SJSA1 (cell line): ENCODE measurements around the gene UGP2. TPM values are rescaled to one million over a fixed set of nuclear protein-coding genes. Genes with fewer than 3 reads are reported as not detected.

Source experiments
- DNase-seq, 2 experiments: peaks; one replicate each; pipeline ENCODE4 v3.0.0-alpha.2; 2015 to 2020; ENCODE audit warnings: low spot score in 2 of 2, low read depth in 1 of 2
- H3K27ac ChIP-seq: fragments of 250-450 bp; sonication (Bioruptor Pico); 2 replicates; pipeline ENCODE4 v1.5.1; 2020; ENCODE audit warnings: mild to moderate bottlenecking, moderate library complexity
- H3K27me3 ChIP-seq: fragments of 250-450 bp; sonication (Bioruptor Pico); replicated peaks from 2 replicates; pipeline ENCODE4 v1.5.1; 2020; ENCODE audit warnings: mild to moderate bottlenecking, moderate library complexity
- H3K36me3 ChIP-seq: fragments of 250-450 bp; sonication (Bioruptor Pico); 2 replicates; pipeline ENCODE4 v1.5.1; 2020; ENCODE audit warnings: mild to moderate bottlenecking
- H3K4me1 ChIP-seq: fragments of 250-450 bp; sonication (Bioruptor Pico); replicated peaks from 2 replicates; pipeline ENCODE4 v1.6.1; 2021; ENCODE audit warnings: mild to moderate bottlenecking
- H3K4me3 ChIP-seq: fragments of 250-450 bp; sonication (Bioruptor Pico); 2 replicates; pipeline ENCODE4 v1.5.1; 2020; ENCODE audit warnings: mild to moderate bottlenecking
- H3K9me3 ChIP-seq: fragments of 250-450 bp; sonication (Bioruptor Pico); replicated peaks from 2 replicates; pipeline ENCODE4 v1.5.1; 2020; ENCODE audit warnings: mild to moderate bottlenecking
- total RNA-seq: library from RNA; depleted of rRNA; stranded (reverse); fragments of >200 nt; shearing (Covaris generic); gene quantifications from 2 replicates; pipeline ENCODE4 v1.2.3, GENCODE V29; 2014

UGP2 gene
- total RNA-seq, 1 experiment from 2014 or later: 287 TPM

DNA sequence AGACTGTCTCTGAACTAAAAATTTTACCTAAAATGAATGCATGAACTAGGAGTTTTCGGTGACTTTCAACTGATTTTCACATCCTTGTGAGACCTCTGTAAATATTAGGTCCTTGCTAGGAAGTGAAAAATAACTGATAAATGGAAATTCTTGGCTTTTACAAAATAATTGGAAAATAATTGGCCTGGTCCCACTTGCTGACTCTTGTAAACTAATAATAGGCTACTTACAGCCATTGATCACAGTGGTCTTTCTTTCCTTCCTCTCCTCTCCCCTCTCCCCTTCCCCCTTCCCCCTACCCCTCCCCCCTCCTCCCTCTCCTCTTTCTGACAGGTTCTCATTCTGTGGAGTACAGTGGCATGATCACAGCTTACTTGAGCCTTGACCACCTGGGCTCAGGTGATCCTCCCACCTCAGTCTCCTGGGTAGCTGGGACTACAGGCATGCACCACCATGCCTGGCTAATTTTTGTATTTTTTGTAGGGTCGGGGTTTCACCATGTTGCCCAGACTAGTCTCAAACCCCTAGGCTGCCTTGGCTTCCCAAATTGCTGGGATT lies 38.3 kb downstream of the UGP2 start:
- H3K9me3 ChIP-seq: no peaks in the 10 kb centered on the region
- H3K36me3 ChIP-seq: peaks cover 76% of the 10 kb centered on the region
- no peak overlapping the region for H3K27ac ChIP-seq
- H3K27me3 ChIP-seq: no peaks in the 10 kb centered on the region
- no peak for DNase-seq
- no peaks in the 10 kb centered on the region for H3K4me1 ChIP-seq
- H3K4me3 ChIP-seq: no peak overlapping the region

DNA sequence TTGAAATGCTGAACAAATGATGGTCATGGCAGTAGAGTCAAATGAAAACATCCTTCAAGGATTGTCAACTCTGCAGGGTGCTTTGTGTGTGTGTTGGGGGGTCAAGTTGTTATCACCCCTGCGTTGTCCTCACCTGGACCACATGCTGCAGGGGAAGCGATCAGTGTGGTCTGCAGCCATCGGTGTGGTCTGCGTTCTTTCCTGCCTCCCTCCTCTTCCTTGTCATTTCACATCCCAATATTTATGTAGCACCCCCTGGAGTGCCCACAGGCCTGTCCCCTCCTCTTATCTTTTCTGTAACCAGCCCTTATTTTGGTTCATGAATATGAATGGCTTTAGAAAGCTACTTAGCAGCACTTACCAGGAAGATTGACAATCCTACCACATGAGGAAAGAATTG lies 38.9 kb downstream of the UGP2 start:
- Histone ChIP-seq H3K36me3 (peaks cover 77% of the 10 kb centered on the region), H3K27ac (no peak overlapping the region), H3K4me1 (no peaks in the 10 kb centered on the region), H3K4me3 (no peak overlapping the region), H3K27me3 (no peaks in the 10 kb centered on the region), H3K9me3 (no peaks in the 10 kb centered on the region)
- no peak for DNase-seq

DNA sequence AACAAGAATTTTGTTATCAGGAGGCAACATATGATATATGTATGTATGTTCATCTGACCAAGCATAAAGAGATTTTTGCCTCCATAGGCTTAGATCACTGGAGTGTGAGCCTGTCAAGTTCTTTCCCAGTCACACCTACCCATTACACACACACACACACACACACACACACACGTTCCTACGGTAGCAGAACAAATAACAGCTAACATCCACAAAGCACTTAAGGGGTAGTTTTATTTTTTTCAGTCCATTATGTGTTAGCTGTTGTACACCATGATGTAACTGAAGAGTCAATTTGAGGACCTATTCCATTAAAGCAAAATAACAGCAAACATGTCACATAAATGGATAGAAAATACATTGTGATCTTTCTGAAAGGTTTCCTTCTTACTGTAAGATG lies 39.5 kb downstream of the UGP2 start:
- no peaks in the 10 kb centered on the region for H3K9me3 ChIP-seq
- H3K4me1 ChIP-seq: no peaks in the 10 kb centered on the region
- H3K36me3 ChIP-seq: peaks cover 77% of the 10 kb centered on the region
- DNase-seq: no peak
- no peak overlapping the region for H3K4me3 ChIP-seq
- H3K27ac ChIP-seq: no peak overlapping the region
- H3K27me3 ChIP-seq: no peaks in the 10 kb centered on the region

DNA sequence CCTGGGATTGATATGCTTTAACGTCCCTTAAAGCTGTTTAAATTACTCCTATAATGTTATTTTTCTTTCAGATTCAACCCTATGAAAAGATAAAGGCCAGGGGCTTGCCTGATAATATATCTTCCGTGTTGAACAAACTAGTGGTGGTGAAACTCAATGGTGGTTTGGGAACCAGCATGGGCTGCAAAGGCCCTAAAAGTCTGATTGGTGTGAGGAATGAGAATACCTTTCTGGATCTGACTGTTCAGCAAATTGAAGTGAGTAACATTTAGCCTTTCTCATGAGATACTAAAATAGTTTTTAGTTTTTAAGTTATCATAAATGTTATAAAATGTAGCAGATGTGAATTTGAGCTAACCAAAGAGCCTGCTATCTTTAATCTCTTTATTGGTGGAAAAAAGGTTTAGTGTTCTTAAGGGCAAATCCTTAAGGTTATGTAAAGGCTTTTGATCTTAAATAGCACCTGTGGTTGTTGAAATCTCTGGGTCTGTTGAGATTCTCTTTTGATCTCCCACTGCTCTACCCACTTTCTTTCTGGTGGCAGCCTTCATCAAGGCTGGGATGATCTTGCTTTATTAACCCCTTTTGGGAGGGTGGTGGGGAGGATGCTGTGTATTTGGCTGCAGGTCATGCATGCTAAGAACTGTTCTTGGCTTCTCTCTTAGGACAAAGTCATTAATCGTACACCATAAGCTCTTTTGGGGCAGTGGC lies 40.9 kb downstream of the UGP2 start:
- Histone ChIP-seq H3K36me3 (peaks cover 76% of the 10 kb centered on the region), H3K4me1 (no peaks in the 10 kb centered on the region), H3K4me3 (no peak overlapping the region), H3K9me3 (no peaks in the 10 kb centered on the region), H3K27me3 (no peaks in the 10 kb centered on the region), H3K27ac (no peak overlapping the region)
- no peak for DNase-seq

DNA sequence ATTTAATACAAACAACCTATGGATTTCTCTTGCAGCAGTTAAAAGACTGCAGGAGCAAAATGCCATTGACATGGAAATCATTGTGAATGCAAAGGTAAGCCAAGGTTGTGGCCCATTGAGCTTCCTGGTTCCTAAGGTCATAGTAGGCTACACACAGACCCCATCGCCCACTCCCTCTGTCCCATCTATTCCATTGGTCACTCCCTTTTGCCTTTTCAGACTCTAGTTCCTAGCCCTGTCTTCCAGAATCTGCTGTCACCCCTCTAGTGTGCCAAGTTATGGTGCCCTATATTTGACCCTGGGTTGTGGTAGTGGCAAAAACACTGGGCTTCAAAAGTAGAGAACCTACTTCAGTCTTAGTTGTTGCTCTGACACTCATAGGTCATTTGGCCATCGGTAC lies 44.7 kb downstream of the UGP2 start:
- Histone ChIP-seq H3K4me3 (no peak overlapping the region), H3K36me3 (peaks cover 94% of the 10 kb centered on the region), H3K27me3 (no peaks in the 10 kb centered on the region)

DNA sequence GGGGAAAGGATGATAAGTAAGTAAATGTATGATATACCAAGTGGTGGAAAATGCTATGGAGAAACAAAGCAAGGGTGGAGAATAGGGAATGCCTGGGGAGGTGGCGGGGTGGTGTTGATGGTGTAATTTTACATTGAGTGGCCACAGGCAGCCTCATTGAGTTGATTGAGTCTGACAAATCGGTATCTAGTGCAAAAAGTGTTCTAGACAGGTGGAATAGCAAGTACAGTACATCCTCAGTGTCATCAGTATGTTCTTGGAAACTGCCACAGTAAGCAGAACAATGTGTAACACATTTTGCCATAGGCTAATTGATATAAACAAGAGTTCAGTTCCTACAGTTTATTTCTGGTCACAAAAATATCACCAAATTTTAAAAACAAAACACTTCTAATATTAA lies 46.4 kb downstream of the UGP2 start:
- H3K4me1 ChIP-seq: no peaks in the 10 kb centered on the region
- no peak overlapping the region for H3K4me3 ChIP-seq
- no peak for DNase-seq
- H3K27ac ChIP-seq: no peak overlapping the region
- no peaks in the 10 kb centered on the region for H3K9me3 ChIP-seq
- H3K27me3 ChIP-seq: no peaks in the 10 kb centered on the region
- H3K36me3 ChIP-seq: peaks cover 96% of the 10 kb centered on the region

More for the DNA sequence above, 44.7 kb downstream of the UGP2 start:
- no peaks in the 10 kb centered on the region for H3K9me3 ChIP-seq
- no peaks in the 10 kb centered on the region for H3K4me1 ChIP-seq
- no peak overlapping the region for H3K27ac ChIP-seq
- DNase-seq: no peak

DNA sequence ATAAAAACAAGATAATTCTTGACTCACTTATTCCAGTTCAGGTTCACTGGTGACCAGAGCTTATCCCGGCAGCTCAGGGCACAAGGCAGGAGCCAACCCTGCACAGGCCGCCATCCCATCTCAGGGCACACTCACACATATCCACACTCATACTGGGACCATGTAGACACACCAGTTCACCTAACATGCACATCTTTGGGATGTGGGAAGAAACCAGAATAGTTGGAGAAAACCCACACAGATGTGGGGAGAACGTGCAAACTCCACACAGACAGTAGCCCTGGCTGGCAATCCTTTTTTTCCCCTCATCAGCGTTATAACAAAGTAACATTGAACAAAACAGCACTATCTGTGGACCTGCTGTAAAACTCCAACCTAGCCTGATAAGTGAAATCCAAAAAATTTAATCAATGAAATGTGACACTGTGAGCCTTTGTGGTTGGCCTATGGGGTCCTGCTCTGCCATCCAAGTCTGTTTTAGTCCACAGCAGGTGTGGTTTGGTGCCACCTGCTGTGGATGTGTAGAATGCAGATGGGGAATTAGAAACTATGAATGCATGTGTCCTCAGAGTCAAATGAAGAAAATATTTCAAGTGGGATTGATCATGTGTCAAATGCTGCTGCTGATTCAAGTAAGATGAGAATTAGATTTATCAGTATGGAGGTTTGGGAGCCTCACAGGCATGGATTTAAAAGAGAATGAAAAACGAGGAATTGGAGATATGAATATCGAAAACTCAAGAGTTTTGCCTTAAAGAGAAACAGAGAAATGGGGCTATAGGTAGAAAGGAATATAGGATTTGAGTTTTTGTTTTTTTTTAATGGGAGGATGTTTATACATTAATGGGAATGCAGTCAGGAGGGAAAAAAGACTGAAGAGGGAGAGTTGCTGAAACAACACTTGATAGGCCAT lies 47.0 kb downstream of the UGP2 start:
- H3K36me3 ChIP-seq: peaks cover 96% of the 10 kb centered on the region
- DNase-seq: peak in 1 of 2 experiments; percentile 42
- H3K27me3 ChIP-seq: no peaks in the 10 kb centered on the region

DNA sequence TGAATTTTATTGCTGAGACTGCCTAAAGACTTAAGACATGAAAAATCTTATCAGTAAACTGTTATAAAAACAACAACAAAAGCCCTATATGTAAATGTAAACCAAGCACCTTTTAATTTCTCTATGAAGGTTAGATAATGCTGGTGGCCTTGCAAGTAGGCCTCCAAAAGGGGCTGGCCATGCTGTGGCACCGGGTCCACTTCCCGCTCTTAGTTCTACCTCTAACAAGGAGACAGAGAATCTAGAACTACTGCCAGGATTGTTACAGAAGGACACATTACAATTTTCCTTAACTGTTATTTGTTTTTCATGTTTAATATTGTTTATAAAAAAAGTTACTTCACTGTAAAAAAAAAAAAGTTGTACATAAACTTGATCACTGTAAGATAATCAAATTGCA lies 49.0 kb downstream of the UGP2 start:
- no peaks in the 10 kb centered on the region for H3K27me3 ChIP-seq
- H3K9me3 ChIP-seq: no peaks in the 10 kb centered on the region
- no peak for DNase-seq
- H3K4me3 ChIP-seq: no peak overlapping the region
- H3K4me1 ChIP-seq: no peaks in the 10 kb centered on the region
- peaks cover 94% of the 10 kb centered on the region for H3K36me3 ChIP-seq
- no peak overlapping the region for H3K27ac ChIP-seq

More for the DNA sequence above, 47.0 kb downstream of the UGP2 start:
- H3K9me3 ChIP-seq: no peaks in the 10 kb centered on the region
- no peak overlapping the region for H3K27ac ChIP-seq
- no peaks in the 10 kb centered on the region for H3K4me1 ChIP-seq
- no peak overlapping the region for H3K4me3 ChIP-seq

DNA sequence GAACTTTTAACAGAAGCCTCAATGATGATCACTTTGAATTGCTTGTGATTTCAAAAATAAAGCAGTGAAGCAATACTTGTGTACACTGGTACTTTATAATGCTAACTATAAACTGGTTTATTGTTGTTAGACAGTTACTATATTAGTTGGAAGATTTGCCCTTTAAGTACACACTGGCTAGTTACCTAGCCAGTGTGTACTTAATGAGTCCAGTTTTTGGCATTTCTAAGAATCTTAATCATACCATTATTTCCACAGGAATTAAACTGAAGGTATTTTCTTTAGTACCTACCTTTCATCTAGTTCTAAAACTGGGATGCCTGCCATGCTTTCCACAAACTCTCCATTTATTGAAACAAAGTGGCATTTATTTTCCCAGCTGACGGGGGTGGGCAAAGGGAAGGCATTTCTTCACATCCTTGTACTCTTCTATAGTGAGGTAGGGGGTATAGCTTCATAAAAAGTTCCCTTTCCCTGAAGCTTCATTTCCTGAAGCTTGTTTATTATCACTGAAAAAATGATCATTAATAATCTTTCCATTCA lies 49.9 kb downstream of the UGP2 start:
- H3K4me1 ChIP-seq: no peaks in the 10 kb centered on the region
- DNase-seq: no peak
- peaks cover 94% of the 10 kb centered on the region for H3K36me3 ChIP-seq
- no peaks in the 10 kb centered on the region for H3K9me3 ChIP-seq
- no peak overlapping the region for H3K4me3 ChIP-seq
- no peaks in the 10 kb centered on the region for H3K27me3 ChIP-seq
- no peak overlapping the region for H3K27ac ChIP-seq

DNA sequence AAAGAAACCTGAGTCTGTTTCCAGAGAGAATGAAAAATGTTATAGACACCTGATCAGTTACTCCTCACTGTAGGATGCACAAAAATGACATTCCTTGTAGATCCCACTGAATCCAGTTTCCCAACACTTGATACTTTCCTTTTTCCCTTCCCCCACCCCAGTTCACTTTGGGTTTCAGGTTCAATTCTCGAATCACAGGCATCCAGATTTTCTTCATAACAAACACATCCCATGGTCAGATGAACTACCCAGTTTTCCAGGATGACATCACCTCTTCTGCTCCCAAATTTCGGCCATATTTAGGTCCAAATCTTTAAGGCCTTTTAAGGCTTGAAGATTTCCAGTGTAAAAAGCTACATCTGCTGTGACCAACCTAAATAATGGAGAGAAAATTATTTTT lies 51.5 kb downstream of the UGP2 start:
- no peak overlapping the region for H3K27ac ChIP-seq
- H3K27me3 ChIP-seq: no peaks in the 10 kb centered on the region
- no peak for DNase-seq
- no peaks in the 10 kb centered on the region for H3K9me3 ChIP-seq
- peaks cover 87% of the 10 kb centered on the region for H3K36me3 ChIP-seq
- H3K4me3 ChIP-seq: no peak overlapping the region
- H3K4me1 ChIP-seq: no peaks in the 10 kb centered on the region

DNA sequence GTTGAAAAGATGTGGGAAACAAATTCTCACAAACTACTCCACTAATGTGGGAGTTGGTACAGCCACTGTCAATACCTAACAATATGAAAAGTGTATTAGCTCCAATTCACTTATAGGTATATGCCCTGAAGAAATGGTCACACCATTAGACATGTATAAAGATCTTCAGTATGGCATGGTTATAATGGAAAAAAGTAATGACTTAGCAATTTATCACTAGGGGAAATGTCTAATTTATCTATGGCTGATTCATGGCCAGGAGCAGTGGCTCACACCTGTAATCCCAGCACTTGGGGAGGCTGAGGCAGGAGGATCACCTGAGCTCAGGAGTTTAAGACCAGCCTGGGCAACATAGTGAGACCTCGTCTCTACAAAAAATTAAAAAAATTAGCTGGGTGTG lies 52.5 kb downstream of the UGP2 start:
- no peaks in the 10 kb centered on the region for H3K4me1 ChIP-seq
- H3K27ac ChIP-seq: no peak overlapping the region
- no peak for DNase-seq
- H3K36me3 ChIP-seq: peaks cover 84% of the 10 kb centered on the region
- no peak overlapping the region for H3K4me3 ChIP-seq
- H3K27me3 ChIP-seq: no peaks in the 10 kb centered on the region
- H3K9me3 ChIP-seq: no peaks in the 10 kb centered on the region

DNA sequence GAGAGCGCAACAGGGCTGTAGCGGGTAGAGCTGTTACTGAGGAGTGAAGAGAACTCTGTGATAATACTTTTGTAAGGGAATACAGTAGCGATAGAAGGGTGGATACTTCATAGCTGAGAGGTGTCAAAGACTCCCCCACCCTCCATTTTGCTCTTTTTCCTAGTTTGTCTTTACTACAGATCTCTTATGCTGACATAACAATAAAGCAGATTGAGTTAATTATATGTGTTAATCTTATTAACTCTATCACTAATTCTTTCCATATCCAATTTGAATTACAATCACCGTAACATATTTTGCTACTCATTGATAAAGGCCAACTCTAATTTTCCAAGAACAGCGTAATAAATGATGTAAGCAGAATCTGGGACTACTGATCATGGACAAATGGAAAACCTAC lies 57.1 kb downstream of the UGP2 start:
- Histone ChIP-seq H3K9me3 (peaks cover 17% of the 10 kb centered on the region), H3K27ac (no peak overlapping the region), H3K36me3 (peaks cover 68% of the 10 kb centered on the region), H3K4me3 (no peak overlapping the region), H3K4me1 (no peaks in the 10 kb centered on the region), H3K27me3 (no peaks in the 10 kb centered on the region)
- no peak for DNase-seq

DNA sequence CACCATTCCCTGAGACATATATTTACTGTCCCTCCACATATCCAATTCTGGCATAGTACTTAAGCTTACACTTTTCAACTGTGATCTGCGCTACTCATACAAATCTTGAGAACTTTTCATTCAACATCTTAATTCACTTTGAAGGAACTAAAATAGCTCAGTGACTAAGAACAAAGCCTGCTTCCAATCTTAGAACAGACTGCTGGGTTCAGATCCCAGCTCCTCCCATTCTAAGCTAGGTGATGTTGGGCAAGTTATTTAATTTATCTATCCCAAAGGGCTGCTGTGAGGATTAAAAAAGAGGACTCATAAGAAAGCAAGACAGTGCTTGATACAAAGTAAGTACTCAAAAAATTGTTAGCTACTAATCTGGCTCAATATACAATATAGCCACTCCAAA lies 57.9 kb downstream of the UGP2 start:
- Histone ChIP-seq H3K27me3 (no peaks in the 10 kb centered on the region), H3K4me1 (no peaks in the 10 kb centered on the region), H3K36me3 (peaks cover 65% of the 10 kb centered on the region), H3K27ac (no peak overlapping the region), H3K4me3 (no peak overlapping the region), H3K9me3 (peaks cover 17% of the 10 kb centered on the region)
- no peak for DNase-seq

DNA sequence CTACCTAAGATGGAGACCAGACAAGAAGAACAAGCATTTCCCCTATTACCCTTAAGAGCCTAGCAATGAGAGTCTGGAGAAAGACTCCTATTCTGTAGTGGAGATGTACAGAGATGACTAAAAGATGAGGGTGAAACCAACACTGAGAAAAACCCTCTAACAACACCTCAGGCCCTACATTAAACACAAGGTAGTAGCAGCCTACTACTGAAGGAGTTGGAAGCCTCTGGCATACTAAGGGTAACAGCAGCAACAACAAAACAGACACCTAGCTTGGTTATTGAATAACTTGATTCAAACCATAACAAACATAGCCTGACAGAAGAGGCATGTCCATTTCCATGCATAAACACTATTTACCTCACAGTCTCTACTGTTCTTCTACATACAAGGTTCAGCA lies 60.5 kb downstream of the UGP2 start:
- H3K27ac ChIP-seq: no peak overlapping the region
- no peaks in the 10 kb centered on the region for H3K27me3 ChIP-seq
- H3K4me1 ChIP-seq: no peaks in the 10 kb centered on the region
- no peak overlapping the region for H3K4me3 ChIP-seq
- H3K9me3 ChIP-seq: peaks cover 17% of the 10 kb centered on the region
- DNase-seq: no peak
- peaks cover 57% of the 10 kb centered on the region for H3K36me3 ChIP-seq
